HepG2 (cell line): ENCODE results near the gene AGAP1. TPM values are rescaled to one million over a fixed set of nuclear protein-coding genes. Genes with fewer than 3 reads are reported as not detected.

ENCODE experiments used
- HHEX ChIP-seq: IDR thresholded peaks from 2 replicates; pipeline ENCODE4 v1.6.1; 2016; ENCODE audit warnings: control low read depth
- KAT2B ChIP-seq: fragments of 150-350 bp; IDR thresholded peaks from 2 replicates; pipeline ENCODE4 v1.6.1; 2014; ENCODE audit warnings: low read depth, low read length, borderline replicate concordance
- MAF1 ChIP-seq: sonication (generic); formaldehyde crosslinking; IDR thresholded peaks from 2 replicates; pipeline ENCODE4 v1.5.0; 2020; ENCODE audit warnings: missing genetic modification reagents, borderline replicate concordance
- NR2C2 ChIP-seq: sonication (generic); formaldehyde crosslinking; IDR thresholded peaks from 2 replicates; pipeline ENCODE4 v1.4.0; 2020; ENCODE audit warnings: missing genetic modification reagents, mild to moderate bottlenecking, moderate library complexity, borderline replicate concordance
- PITX1 ChIP-seq: sonication (generic); formaldehyde crosslinking; IDR thresholded peaks from 2 replicates; pipeline ENCODE4 v1.5.1; 2020; ENCODE audit warnings: mild to moderate bottlenecking, missing genetic modification reagents
- RFX5 ChIP-seq: IDR thresholded peaks from 2 replicates; pipeline ENCODE4 v1.6.1; 2011; ENCODE audit warnings: low read depth, low read length, improper control_type of control experiment
- ZIK1 ChIP-seq: sonication (generic); formaldehyde crosslinking; IDR thresholded peaks from 2 replicates; pipeline ENCODE4 v1.5.0; 2020; ENCODE audit warnings: mild to moderate bottlenecking, low read depth, missing genetic modification reagents, borderline replicate concordance
- polyA plus RNA-seq, 8 experiments: library from polyadenylated mRNA; depleted of rRNA in 3 of 8; stranded (reverse) in 7 of 8; unstranded in 1 of 8; fragments of >200 nt; fragmentation: Illumina TruSeq in 4 of 8; extraction: Trizol in 4 of 8; gene quantifications; 2 replicates each; pipeline versions ENCODE4 v1.2.1 to v1.2.3, GENCODE V29; 2011 to 2016; ENCODE audit warnings: low read depth in 4 of 8, missing spikeins in 1 of 8, mixed read lengths in 1 of 8; ENCODE audit not compliant: insufficient read depth in 1 of 8
- total RNA-seq, 5 experiments: library from RNA; depleted of rRNA; stranded (reverse); fragments of >200 nt; fragmentation: Illumina TruSeq; extraction: Trizol; gene quantifications; 2 replicates each; pipeline ENCODE4 v1.2.3, GENCODE V29; 2016; ENCODE audit warnings: low read depth in 1 of 5
- TF ChIP-seq, protein P1 (sequence below): sonication (generic); formaldehyde crosslinking; IDR thresholded peaks from 2 replicates; pipeline ENCODE4 v1.8.0; 2022; ENCODE audit warnings: missing genetic modification reagents, mild to moderate bottlenecking, borderline replicate concordance
- TF ChIP-seq, protein P2 (sequence below): sonication (generic); formaldehyde crosslinking; IDR thresholded peaks from 2 replicates; pipeline ENCODE4 v1.8.1; 2023; ENCODE audit warnings: missing genetic modification reagents, mild to moderate bottlenecking, borderline replicate concordance
- TF ChIP-seq, protein P3 (sequence below): IDR thresholded peaks from 2 replicates; pipeline ENCODE4 v1.6.1; 2016; ENCODE audit warnings: low read depth, borderline replicate concordance
- TF ChIP-seq, protein P4 (sequence below): sonication (generic); formaldehyde crosslinking; IDR thresholded peaks from 2 replicates; pipeline ENCODE4 v1.5.0; 2020; ENCODE audit warnings: mild to moderate bottlenecking, missing genetic modification reagents
- TF ChIP-seq, protein P5 (sequence below): sonication (generic); formaldehyde crosslinking; IDR thresholded peaks from 2 replicates; pipeline ENCODE4 v1.9.0; 2021; ENCODE audit warnings: mild to moderate bottlenecking, missing genetic modification reagents

AGAP1 gene
- total and polyA plus RNA-seq, 2 of the 13 experiments (the other 11 are each of a cell fraction or from before 2014, with no cell fraction given), result 21.2 to 32.7 TPM

DNA sequence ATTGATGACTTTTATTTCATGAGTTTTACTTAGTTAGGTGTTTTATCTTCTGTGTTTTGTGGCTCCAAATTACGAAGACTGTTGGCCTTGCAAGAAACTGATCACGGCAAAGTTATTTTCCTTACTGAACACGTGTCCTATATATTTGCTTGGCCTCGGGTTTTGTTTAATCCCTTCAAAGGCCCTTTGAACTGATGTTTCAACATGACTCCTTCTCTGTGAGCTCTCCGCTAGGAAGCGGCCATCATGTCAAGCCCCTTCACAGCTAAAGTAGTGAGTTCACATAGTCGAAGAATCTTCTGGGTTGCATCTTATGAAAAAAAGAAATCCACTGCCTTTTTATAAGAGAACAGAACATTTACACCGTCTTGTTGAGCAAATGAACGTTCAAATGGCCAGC lies 515.0 kb downstream of the AGAP1 start (continued):
- TF ChIP-seq, protein P1, sequence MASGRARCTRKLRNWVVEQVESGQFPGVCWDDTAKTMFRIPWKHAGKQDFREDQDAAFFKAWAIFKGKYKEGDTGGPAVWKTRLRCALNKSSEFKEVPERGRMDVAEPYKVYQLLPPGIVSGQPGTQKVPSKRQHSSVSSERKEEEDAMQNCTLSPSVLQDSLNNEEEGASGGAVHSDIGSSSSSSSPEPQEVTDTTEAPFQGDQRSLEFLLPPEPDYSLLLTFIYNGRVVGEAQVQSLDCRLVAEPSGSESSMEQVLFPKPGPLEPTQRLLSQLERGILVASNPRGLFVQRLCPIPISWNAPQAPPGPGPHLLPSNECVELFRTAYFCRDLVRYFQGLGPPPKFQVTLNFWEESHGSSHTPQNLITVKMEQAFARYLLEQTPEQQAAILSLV (CRISPR knock-in tag), result no peak
- TF ChIP-seq RFX5 (no peak), HHEX (no peak), MAF1 (CRISPR knock-in tag) (no peak), PITX1 (CRISPR knock-in tag) (peak; percentile 92), KAT2B (no peak), NR2C2 (CRISPR knock-in tag) (peak; percentile 50; the same call in 1 of the 2 replicates), ZIK1 (CRISPR knock-in tag) (no peak)
- TF ChIP-seq, protein P2, sequence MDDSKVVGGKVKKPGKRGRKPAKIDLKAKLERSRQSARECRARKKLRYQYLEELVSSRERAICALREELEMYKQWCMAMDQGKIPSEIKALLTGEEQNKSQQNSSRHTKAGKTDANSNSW (CRISPR knock-in tag), result no peak
- TF ChIP-seq, protein P3, sequence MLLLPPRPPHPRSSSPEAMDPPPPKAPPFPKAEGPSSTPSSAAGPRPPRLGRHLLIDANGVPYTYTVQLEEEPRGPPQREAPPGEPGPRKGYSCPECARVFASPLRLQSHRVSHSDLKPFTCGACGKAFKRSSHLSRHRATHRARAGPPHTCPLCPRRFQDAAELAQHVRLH (CRISPR knock-in tag), result no peak
- TF ChIP-seq, protein P4, sequence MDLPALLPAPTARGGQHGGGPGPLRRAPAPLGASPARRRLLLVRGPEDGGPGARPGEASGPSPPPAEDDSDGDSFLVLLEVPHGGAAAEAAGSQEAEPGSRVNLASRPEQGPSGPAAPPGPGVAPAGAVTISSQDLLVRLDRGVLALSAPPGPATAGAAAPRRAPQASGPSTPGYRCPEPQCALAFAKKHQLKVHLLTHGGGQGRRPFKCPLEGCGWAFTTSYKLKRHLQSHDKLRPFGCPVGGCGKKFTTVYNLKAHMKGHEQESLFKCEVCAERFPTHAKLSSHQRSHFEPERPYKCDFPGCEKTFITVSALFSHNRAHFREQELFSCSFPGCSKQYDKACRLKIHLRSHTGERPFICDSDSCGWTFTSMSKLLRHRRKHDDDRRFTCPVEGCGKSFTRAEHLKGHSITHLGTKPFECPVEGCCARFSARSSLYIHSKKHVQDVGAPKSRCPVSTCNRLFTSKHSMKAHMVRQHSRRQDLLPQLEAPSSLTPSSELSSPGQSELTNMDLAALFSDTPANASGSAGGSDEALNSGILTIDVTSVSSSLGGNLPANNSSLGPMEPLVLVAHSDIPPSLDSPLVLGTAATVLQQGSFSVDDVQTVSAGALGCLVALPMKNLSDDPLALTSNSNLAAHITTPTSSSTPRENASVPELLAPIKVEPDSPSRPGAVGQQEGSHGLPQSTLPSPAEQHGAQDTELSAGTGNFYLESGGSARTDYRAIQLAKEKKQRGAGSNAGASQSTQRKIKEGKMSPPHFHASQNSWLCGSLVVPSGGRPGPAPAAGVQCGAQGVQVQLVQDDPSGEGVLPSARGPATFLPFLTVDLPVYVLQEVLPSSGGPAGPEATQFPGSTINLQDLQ (CRISPR knock-in tag), result no peak
- TF ChIP-seq, protein P5, sequence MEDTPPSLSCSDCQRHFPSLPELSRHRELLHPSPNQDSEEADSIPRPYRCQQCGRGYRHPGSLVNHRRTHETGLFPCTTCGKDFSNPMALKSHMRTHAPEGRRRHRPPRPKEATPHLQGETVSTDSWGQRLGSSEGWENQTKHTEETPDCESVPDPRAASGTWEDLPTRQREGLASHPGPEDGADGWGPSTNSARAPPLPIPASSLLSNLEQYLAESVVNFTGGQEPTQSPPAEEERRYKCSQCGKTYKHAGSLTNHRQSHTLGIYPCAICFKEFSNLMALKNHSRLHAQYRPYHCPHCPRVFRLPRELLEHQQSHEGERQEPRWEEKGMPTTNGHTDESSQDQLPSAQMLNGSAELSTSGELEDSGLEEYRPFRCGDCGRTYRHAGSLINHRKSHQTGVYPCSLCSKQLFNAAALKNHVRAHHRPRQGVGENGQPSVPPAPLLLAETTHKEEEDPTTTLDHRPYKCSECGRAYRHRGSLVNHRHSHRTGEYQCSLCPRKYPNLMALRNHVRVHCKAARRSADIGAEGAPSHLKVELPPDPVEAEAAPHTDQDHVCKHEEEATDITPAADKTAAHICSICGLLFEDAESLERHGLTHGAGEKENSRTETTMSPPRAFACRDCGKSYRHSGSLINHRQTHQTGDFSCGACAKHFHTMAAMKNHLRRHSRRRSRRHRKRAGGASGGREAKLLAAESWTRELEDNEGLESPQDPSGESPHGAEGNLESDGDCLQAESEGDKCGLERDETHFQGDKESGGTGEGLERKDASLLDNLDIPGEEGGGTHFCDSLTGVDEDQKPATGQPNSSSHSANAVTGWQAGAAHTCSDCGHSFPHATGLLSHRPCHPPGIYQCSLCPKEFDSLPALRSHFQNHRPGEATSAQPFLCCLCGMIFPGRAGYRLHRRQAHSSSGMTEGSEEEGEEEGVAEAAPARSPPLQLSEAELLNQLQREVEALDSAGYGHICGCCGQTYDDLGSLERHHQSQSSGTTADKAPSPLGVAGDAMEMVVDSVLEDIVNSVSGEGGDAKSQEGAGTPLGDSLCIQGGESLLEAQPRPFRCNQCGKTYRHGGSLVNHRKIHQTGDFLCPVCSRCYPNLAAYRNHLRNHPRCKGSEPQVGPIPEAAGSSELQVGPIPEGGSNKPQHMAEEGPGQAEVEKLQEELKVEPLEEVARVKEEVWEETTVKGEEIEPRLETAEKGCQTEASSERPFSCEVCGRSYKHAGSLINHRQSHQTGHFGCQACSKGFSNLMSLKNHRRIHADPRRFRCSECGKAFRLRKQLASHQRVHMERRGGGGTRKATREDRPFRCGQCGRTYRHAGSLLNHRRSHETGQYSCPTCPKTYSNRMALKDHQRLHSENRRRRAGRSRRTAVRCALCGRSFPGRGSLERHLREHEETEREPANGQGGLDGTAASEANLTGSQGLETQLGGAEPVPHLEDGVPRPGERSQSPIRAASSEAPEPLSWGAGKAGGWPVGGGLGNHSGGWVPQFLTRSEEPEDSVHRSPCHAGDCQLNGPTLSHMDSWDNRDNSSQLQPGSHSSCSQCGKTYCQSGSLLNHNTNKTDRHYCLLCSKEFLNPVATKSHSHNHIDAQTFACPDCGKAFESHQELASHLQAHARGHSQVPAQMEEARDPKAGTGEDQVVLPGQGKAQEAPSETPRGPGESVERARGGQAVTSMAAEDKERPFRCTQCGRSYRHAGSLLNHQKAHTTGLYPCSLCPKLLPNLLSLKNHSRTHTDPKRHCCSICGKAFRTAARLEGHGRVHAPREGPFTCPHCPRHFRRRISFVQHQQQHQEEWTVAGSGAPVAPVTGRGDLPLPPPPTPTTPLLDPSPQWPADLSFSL (CRISPR knock-in tag), result no peak
- TF ChIP-seq, all 625 proteins: peak for 55
